WTC11 (cell line): ENCODE measurements around the gene NUDCD3.

ENCODE experiments used
- CBFB ChIP-seq: sonication (generic); formaldehyde crosslinking; IDR thresholded peaks from 2 replicates; pipeline ENCODE4 v1.8.1; 2022; ENCODE audit warnings: mild to moderate bottlenecking, low read depth, missing genetic modification reagents
- E2F1 ChIP-seq: sonication (generic); formaldehyde crosslinking; IDR thresholded peaks from 2 replicates; pipeline ENCODE4 v1.8.0; 2022; ENCODE audit warnings: mild to moderate bottlenecking, missing genetic modification reagents
- ESRRA ChIP-seq: sonication (generic); formaldehyde crosslinking; IDR thresholded peaks from 2 replicates; pipeline ENCODE4 v1.8.1; 2022; ENCODE audit warnings: mild to moderate bottlenecking, missing genetic modification reagents, borderline replicate concordance
- FOXP1 ChIP-seq: sonication (generic); formaldehyde crosslinking; IDR thresholded peaks from 2 replicates; pipeline ENCODE4 v1.8.0; 2022; ENCODE audit warnings: missing genetic modification reagents, mild to moderate bottlenecking, moderate library complexity, borderline replicate concordance
- SMAD3 ChIP-seq: sonication (generic); formaldehyde crosslinking; IDR thresholded peaks from 2 replicates; pipeline ENCODE4 v1.8.0; 2022; ENCODE audit warnings: missing genetic modification reagents, mild to moderate bottlenecking, borderline replicate concordance
- SOX15 ChIP-seq: fragments of 250-450 bp; sonication (Bioruptor Pico); IDR thresholded peaks from 2 replicates; pipeline ENCODE4 v1.9.0; 2021; ENCODE audit warnings: mild to moderate bottlenecking
- ZBTB21 ChIP-seq: sonication (generic); formaldehyde crosslinking; IDR thresholded peaks from 2 replicates; pipeline ENCODE4 v1.8.1; 2023; ENCODE audit warnings: mild to moderate bottlenecking, missing genetic modification reagents, borderline replicate concordance
- TF ChIP-seq, protein P1 (sequence below): sonication (generic); formaldehyde crosslinking; IDR thresholded peaks from 2 replicates; pipeline ENCODE4 v1.8.0; 2022; ENCODE audit warnings: mild to moderate bottlenecking, missing genetic modification reagents
- TF ChIP-seq, protein P2 (sequence below): fragments of 200-600 bp; IDR thresholded peaks from 2 replicates; pipeline ENCODE4 v1.8.0; 2022; ENCODE audit warnings: antibody characterized with exemption

DNA sequence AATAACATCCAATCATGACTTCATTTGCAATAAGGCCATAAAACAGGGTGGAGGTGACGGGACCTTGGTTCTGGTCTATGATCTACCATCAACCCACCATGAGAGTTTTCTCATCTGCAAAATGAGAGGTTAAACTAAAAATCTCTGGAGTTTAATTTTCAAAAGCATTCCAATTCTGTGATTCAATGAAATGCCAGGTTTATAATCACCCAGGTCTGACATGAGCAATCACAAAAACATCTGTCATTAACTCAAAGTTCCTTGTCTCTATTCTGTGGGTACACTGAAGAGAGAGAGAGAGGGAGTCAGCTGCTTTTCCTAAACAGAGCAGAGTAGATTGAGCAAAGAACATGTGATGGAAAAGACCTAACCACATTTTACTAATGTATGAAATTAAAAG lies 75.4 kb downstream of the NUDCD3 start:
- TF ChIP-seq, protein P1, sequence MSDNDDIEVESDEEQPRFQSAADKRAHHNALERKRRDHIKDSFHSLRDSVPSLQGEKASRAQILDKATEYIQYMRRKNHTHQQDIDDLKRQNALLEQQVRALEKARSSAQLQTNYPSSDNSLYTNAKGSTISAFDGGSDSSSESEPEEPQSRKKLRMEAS (CRISPR knock-in tag) = no peak
- no peak for TF ChIP-seq FOXP1 (CRISPR knock-in tag)
- TF ChIP-seq, protein P2, sequence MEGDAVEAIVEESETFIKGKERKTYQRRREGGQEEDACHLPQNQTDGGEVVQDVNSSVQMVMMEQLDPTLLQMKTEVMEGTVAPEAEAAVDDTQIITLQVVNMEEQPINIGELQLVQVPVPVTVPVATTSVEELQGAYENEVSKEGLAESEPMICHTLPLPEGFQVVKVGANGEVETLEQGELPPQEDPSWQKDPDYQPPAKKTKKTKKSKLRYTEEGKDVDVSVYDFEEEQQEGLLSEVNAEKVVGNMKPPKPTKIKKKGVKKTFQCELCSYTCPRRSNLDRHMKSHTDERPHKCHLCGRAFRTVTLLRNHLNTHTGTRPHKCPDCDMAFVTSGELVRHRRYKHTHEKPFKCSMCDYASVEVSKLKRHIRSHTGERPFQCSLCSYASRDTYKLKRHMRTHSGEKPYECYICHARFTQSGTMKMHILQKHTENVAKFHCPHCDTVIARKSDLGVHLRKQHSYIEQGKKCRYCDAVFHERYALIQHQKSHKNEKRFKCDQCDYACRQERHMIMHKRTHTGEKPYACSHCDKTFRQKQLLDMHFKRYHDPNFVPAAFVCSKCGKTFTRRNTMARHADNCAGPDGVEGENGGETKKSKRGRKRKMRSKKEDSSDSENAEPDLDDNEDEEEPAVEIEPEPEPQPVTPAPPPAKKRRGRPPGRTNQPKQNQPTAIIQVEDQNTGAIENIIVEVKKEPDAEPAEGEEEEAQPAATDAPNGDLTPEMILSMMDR = no peak
- TF ChIP-seq E2F1 = no peak
- TF ChIP-seq ESRRA (CRISPR knock-in tag) = no peak
- TF ChIP-seq SMAD3 (CRISPR knock-in tag) = no peak
- no peak for TF ChIP-seq SOX15
- no peak for TF ChIP-seq CBFB (CRISPR knock-in tag)
- no peak for TF ChIP-seq ZBTB21 (CRISPR knock-in tag)
